Mesendoderm (in vitro differentiated cells): ENCODE results near the gene KSR2.

Experiments used
- DNase-seq: peaks from one replicate; pipeline ENCODE4 v3.0.0; 2013
- H2AK5ac ChIP-seq: 2 replicates; pipeline ENCODE4 v1.6.1; 2013; ENCODE audit warnings: low read length, inconsistent platforms
- H2BK120ac ChIP-seq: 2 replicates; pipeline ENCODE4 v1.6.1; 2013; ENCODE audit warnings: low read depth, mild to moderate bottlenecking, low read length, moderate library complexity, mixed read lengths
- H2BK15ac ChIP-seq: replicated peaks from 2 replicates; pipeline ENCODE4 v1.6.1; 2013; ENCODE audit warnings: low read depth, mild to moderate bottlenecking, moderate library complexity
- H2BK5ac ChIP-seq: 2 replicates; pipeline ENCODE4 v1.6.1; 2013; ENCODE audit warnings: low read length, inconsistent platforms
- H3K18ac ChIP-seq: 2 replicates; pipeline ENCODE4 v1.6.1; 2013; ENCODE audit warnings: mild to moderate bottlenecking, low read length, mixed read lengths
- H3K23ac ChIP-seq: one replicate; pipeline ENCODE4 v1.6.1; 2013; ENCODE audit warnings: low read length
- H3K27ac ChIP-seq: 2 replicates; pipeline ENCODE4 v1.5.1; 2013; ENCODE audit warnings: low read depth, mild to moderate bottlenecking, inconsistent platforms, low read length, moderate library complexity
- H3K27me3 ChIP-seq: 2 replicates; pipeline ENCODE4 v1.6.1; 2013; ENCODE audit warnings: low read length, control low read depth, mild to moderate bottlenecking, inconsistent platforms; ENCODE audit not compliant: insufficient read depth, poor library complexity
- H3K36me3 ChIP-seq: 2 replicates; pipeline ENCODE4 v1.6.1; 2013; ENCODE audit warnings: low read length, inconsistent platforms; ENCODE audit not compliant: control insufficient read depth, insufficient read depth
- H3K4ac ChIP-seq: one replicate; pipeline ENCODE4 v1.6.1; 2013; ENCODE audit warnings: low read depth, mild to moderate bottlenecking, low read length, moderate library complexity
- H3K4me1 ChIP-seq: 2 replicates; pipeline ENCODE4 v1.6.1; 2013; ENCODE audit warnings: low read depth, low read length, inconsistent platforms; ENCODE audit not compliant: control insufficient read depth
- H3K4me2 ChIP-seq: 2 replicates; pipeline ENCODE4 v1.6.1; 2013; ENCODE audit warnings: low read length
- H3K4me3 ChIP-seq: 2 replicates; pipeline ENCODE4 v1.5.1; 2013; ENCODE audit warnings: mild to moderate bottlenecking, low read length
- H3K56ac ChIP-seq: one replicate; pipeline ENCODE4 v1.6.1; 2013; ENCODE audit warnings: low read length
- H3K79me1 ChIP-seq: 2 replicates; pipeline ENCODE4 v1.6.1; 2013; ENCODE audit warnings: low read length, inconsistent platforms
- H3K79me2 ChIP-seq: 2 replicates; pipeline ENCODE4 v1.6.1; 2013; ENCODE audit warnings: mild to moderate bottlenecking, low read length; ENCODE audit not compliant: control insufficient read depth, insufficient read depth
- H3K9ac ChIP-seq: 2 replicates; pipeline ENCODE4 v1.6.1; 2013; ENCODE audit warnings: low read length, inconsistent platforms
- H4K5ac ChIP-seq: one replicate; pipeline ENCODE4 v1.6.1; 2013; ENCODE audit warnings: low read length
- H4K8ac ChIP-seq: one replicate; pipeline ENCODE4 v1.6.1; 2013; ENCODE audit warnings: low read depth, mild to moderate bottlenecking, control low read depth, low read length, moderate library complexity
- WGBS: extraction: QIAGEN DNeasy Blood & Tissue Kit; methylation state at CpG from one replicate; pipeline ENCODE4 v1.1.7; 2013; ENCODE audit warnings: low lambda C conversion rate, missing lambda C conversion rate; ENCODE audit not compliant: insufficient coverage; ENCODE audit errors: extremely low coverage; 5-methylcytosine and 5-hydroxymethylcytosine counted together

KSR2 gene

GRCh38 chr12:117528538-117528937 is 440.3 kb downstream of the KSR2 start:
- Histone ChIP-seq H3K18ac (no peak overlapping the region), H3K79me2 (no peaks in the 10 kb centered on the region), H3K9ac (no peak overlapping the region), H3K27me3 (no peaks in the 10 kb centered on the region), H2BK5ac (no peak overlapping the region), H4K8ac (no peak overlapping the region), H3K4me1 (no peaks in the 10 kb centered on the region), H2AK5ac (no peak overlapping the region), H3K23ac (no peak overlapping the region), H2BK120ac (no peak overlapping the region), H3K56ac (no peak overlapping the region), H3K79me1 (no peaks in the 10 kb centered on the region), H3K27ac (no peak overlapping the region), H3K4ac (no peak overlapping the region), H4K5ac (no peak overlapping the region), H3K4me3 (no peak overlapping the region), H3K36me3 (no peaks in the 10 kb centered on the region), H3K4me2 (no peak overlapping the region), H2BK15ac (no peak overlapping the region)
- WGBS = no CpG with 5 or more reads among the region's 7 CpGs
- no peak for DNase-seq

- Histone ChIP-seq H3K4me1 (no peaks in the 10 kb centered on the region), H3K4ac (no peak overlapping the region), H2AK5ac (no peak overlapping the region), H3K79me1 (no peaks in the 10 kb centered on the region), H3K56ac (no peak overlapping the region), H3K27me3 (no peaks in the 10 kb centered on the region), H3K27ac (no peak overlapping the region), H4K5ac (no peak overlapping the region), H3K4me2 (no peak overlapping the region), H2BK120ac (no peak overlapping the region), H3K18ac (no peak overlapping the region), H3K9ac (no peak overlapping the region), H3K23ac (no peak overlapping the region), H2BK5ac (no peak overlapping the region), H3K4me3 (no peak overlapping the region), H3K79me2 (no peaks in the 10 kb centered on the region), H3K36me3 (no peaks in the 10 kb centered on the region), H4K8ac (no peak overlapping the region), H2BK15ac (no peak overlapping the region)
- 100% methylated on average over 1 of the region's 4 CpGs for WGBS
- no peak for DNase-seq
These were observed 441.3 kb downstream of the KSR2 start for GRCh38 chr12:117527479-117527855.

- H3K79me1 ChIP-seq = no peaks in the 10 kb centered on the region
- H3K4me1 ChIP-seq = no peaks in the 10 kb centered on the region
- H2BK5ac ChIP-seq = no peak overlapping the region
- H2BK15ac ChIP-seq = no peak overlapping the region
- H4K8ac ChIP-seq = no peak overlapping the region
- H2BK120ac ChIP-seq = no peak overlapping the region
- no peaks in the 10 kb centered on the region for H3K36me3 ChIP-seq
- no peak overlapping the region for H3K4me3 ChIP-seq
- no peak overlapping the region for H3K18ac ChIP-seq
- H3K23ac ChIP-seq = no peak overlapping the region
- no peak for DNase-seq
- no peak overlapping the region for H2AK5ac ChIP-seq
- H4K5ac ChIP-seq = no peak overlapping the region
- H3K79me2 ChIP-seq = no peaks in the 10 kb centered on the region
- no peak overlapping the region for H3K56ac ChIP-seq
- no peak overlapping the region for H3K27ac ChIP-seq
- no peak overlapping the region for H3K4me2 ChIP-seq
- H3K9ac ChIP-seq = no peak overlapping the region
- H3K27me3 ChIP-seq = no peaks in the 10 kb centered on the region
- WGBS = no CpG with 5 or more reads among the region's 14 CpGs
- no peak overlapping the region for H3K4ac ChIP-seq
These were observed 441.9 kb downstream of the KSR2 start for GRCh38 chr12:117526757-117527478.

- H3K79me2 ChIP-seq = no peaks in the 10 kb centered on the region
- no peaks in the 10 kb centered on the region for H3K36me3 ChIP-seq
- no peaks in the 10 kb centered on the region for H3K79me1 ChIP-seq
- H3K4me3 ChIP-seq = no peak overlapping the region
- WGBS = no CpG with 5 or more reads among the region's 4 CpGs
- H4K8ac ChIP-seq = no peak overlapping the region
- no peak overlapping the region for H2BK15ac ChIP-seq
- H3K56ac ChIP-seq = no peak overlapping the region
- no peaks in the 10 kb centered on the region for H3K4me1 ChIP-seq
- no peak overlapping the region for H3K4ac ChIP-seq
- no peaks in the 10 kb centered on the region for H3K27me3 ChIP-seq
- no peak overlapping the region for H3K9ac ChIP-seq
- H2BK5ac ChIP-seq = no peak overlapping the region
- H3K18ac ChIP-seq = no peak overlapping the region
- no peak overlapping the region for H3K4me2 ChIP-seq
- no peak overlapping the region for H3K27ac ChIP-seq
- H2AK5ac ChIP-seq = no peak overlapping the region
- H4K5ac ChIP-seq = no peak overlapping the region
- H3K23ac ChIP-seq = no peak overlapping the region
- DNase-seq = no peak
- H2BK120ac ChIP-seq = no peak overlapping the region
These were observed 443.0 kb downstream of the KSR2 start for GRCh38 chr12:117525766-117526165.

GRCh38 chr12:117524806-117525205 is 444.0 kb downstream of the KSR2 start:
- Histone ChIP-seq H4K5ac (no peak overlapping the region), H3K4me1 (no peaks in the 10 kb centered on the region), H3K23ac (no peak overlapping the region), H2BK15ac (no peak overlapping the region), H3K79me2 (no peaks in the 10 kb centered on the region), H3K36me3 (no peaks in the 10 kb centered on the region), H3K4me2 (no peak overlapping the region), H2AK5ac (no peak overlapping the region), H3K27me3 (no peaks in the 10 kb centered on the region), H3K27ac (no peak overlapping the region), H3K56ac (no peak overlapping the region), H3K4ac (no peak overlapping the region), H2BK5ac (no peak overlapping the region), H3K4me3 (no peak overlapping the region), H4K8ac (no peak overlapping the region), H3K18ac (no peak overlapping the region), H3K9ac (no peak overlapping the region), H2BK120ac (no peak overlapping the region), H3K79me1 (no peaks in the 10 kb centered on the region)
- whole genome bisulfite sequencing = no CpG with 5 or more reads among the region's 17 CpGs
- no peak for DNase-seq

GRCh38 chr12:117523971-117524370 is 444.8 kb downstream of the KSR2 start:
- Histone ChIP-seq H3K9ac (no peak overlapping the region), H3K36me3 (no peaks in the 10 kb centered on the region), H3K79me2 (no peaks in the 10 kb centered on the region), H3K27me3 (no peaks in the 10 kb centered on the region), H2BK15ac (no peak overlapping the region), H2AK5ac (no peak overlapping the region), H3K79me1 (no peaks in the 10 kb centered on the region), H3K56ac (no peak overlapping the region), H3K23ac (no peak overlapping the region), H4K8ac (no peak overlapping the region), H2BK5ac (no peak overlapping the region), H3K27ac (no peak overlapping the region), H3K4ac (no peak overlapping the region), H3K4me1 (no peaks in the 10 kb centered on the region), H3K4me3 (no peak overlapping the region), H3K18ac (no peak overlapping the region), H4K5ac (no peak overlapping the region), H3K4me2 (no peak overlapping the region), H2BK120ac (no peak overlapping the region)
- no peak for DNase-seq
- no CpG with 5 or more reads among the region's 4 CpGs for WGBS
